ENCODE measurements around the gene COPS7B. TPM values are rescaled to one million over a fixed set of nuclear protein-coding genes. Genes with fewer than 3 reads are reported as not detected.

The COPS7B gene
- total RNA-seq, 1 donor, result 23.7 TPM

DNA sequence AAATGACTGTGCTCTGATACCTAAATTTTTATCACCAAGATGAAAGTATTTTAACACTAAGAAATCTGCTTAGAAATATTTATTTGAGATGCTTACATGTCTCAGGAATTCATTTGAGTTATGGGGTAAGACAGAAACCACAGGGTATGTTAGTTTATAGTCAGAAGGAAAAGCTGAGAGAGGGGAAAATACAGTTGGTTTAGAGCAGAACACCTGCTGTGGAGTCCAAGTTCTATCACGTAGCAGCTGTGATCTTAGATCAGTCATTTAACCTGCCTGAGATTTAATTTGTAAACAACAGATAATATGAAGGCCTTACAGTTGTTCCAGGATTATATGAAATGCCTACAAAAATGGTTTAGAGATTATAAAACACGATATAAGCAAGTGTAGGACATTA lies 34.2 kb upstream of the COPS7B start:
- TF ChIP-seq, protein P1, sequence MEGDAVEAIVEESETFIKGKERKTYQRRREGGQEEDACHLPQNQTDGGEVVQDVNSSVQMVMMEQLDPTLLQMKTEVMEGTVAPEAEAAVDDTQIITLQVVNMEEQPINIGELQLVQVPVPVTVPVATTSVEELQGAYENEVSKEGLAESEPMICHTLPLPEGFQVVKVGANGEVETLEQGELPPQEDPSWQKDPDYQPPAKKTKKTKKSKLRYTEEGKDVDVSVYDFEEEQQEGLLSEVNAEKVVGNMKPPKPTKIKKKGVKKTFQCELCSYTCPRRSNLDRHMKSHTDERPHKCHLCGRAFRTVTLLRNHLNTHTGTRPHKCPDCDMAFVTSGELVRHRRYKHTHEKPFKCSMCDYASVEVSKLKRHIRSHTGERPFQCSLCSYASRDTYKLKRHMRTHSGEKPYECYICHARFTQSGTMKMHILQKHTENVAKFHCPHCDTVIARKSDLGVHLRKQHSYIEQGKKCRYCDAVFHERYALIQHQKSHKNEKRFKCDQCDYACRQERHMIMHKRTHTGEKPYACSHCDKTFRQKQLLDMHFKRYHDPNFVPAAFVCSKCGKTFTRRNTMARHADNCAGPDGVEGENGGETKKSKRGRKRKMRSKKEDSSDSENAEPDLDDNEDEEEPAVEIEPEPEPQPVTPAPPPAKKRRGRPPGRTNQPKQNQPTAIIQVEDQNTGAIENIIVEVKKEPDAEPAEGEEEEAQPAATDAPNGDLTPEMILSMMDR (IDR thresholded peaks at IDR 0.05; ENCODE audit: insufficient read depth, low read depth, low read length), result no peak
- no peak overlapping the region for H3K4me3 ChIP-seq (ENCODE audit: low read depth, low read length)
- peak; percentile 7 for DNase-seq (ENCODE audit: low read depth)

DNA sequence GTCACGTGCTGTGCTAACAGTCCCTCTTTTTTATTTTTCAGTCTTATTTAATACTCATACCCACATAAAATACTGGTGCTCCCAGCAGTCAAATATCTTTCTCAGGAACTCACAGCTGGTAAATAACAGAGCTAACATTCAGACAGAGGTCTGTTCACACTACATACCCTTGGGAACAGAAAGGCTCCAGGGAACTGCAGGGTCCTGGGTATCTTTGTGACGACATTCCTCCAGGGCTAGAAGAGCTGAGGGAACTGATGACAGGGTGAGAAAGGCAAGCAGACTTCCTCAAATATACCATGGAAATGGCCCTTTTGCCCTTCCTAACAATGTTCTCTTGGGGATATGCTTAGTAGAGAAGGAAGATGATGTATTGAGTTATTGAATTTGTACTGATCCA lies 24.5 kb upstream of the COPS7B start:
- TF ChIP-seq, protein P1 (IDR thresholded peaks at IDR 0.05; ENCODE audit: insufficient read depth, low read depth, low read length), result no peak
- H3K4me3 ChIP-seq (ENCODE audit: low read depth, low read length), result no peak overlapping the region
- DNase-seq (ENCODE audit: low read depth), result no peak

GRCh38 chr2:231764124-231764523 lies 22.1 kb upstream of the COPS7B start:
- DNase-seq (ENCODE audit: low read depth), result no peak
- H3K4me3 ChIP-seq (ENCODE audit: low read depth, low read length), result no peak overlapping the region
- TF ChIP-seq, protein P1 (IDR thresholded peaks at IDR 0.05; ENCODE audit: insufficient read depth, low read depth, low read length), result no peak

- DNase-seq (ENCODE audit: low read depth), result no peak
Measured at GRCh38 chr2:231764760-231765159, 21.5 kb upstream of the COPS7B start.

DNA sequence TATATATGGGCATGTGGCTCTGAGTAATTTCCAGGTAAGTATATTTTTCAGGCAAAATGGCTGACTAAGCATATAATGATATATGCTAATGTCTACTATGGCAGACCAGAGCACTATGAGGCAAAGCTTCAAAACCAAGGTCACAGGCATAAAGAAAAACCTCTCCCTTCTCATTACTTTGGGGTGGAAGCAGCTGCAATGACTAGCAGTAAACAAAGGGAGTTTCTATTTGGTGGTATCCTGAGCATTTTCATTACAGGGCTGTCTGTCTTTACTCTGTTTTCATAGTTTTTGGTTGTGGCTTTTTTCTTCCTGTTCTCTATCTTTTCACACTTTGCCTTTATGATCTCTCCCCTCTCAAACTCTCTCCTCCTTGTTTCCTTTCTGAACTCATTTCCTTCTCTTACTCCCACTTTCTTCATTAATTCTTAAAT lies 20.7 kb upstream of the COPS7B start:
- H3K4me3 ChIP-seq (ENCODE audit: low read depth, low read length), result no peak overlapping the region
- TF ChIP-seq, protein P1 (IDR thresholded peaks at IDR 0.05; ENCODE audit: insufficient read depth, low read depth, low read length), result no peak
- DNase-seq (ENCODE audit: low read depth), result no peak

More at GRCh38 chr2:231764760-231765159, 21.5 kb upstream of the COPS7B start:
- H3K4me3 ChIP-seq (ENCODE audit: low read depth, low read length), result no peak overlapping the region
- TF ChIP-seq, protein P1 (IDR thresholded peaks at IDR 0.05; ENCODE audit: insufficient read depth, low read depth, low read length), result no peak

- peak; percentile 13 for DNase-seq (ENCODE audit: low read depth)
- TF ChIP-seq, protein P1 (IDR thresholded peaks at IDR 0.05; ENCODE audit: insufficient read depth, low read depth, low read length), result no peak
- no peak overlapping the region for H3K4me3 ChIP-seq (ENCODE audit: low read depth, low read length)
Measured at GRCh38 chr2:231769170-231770136, 16.8 kb upstream of the COPS7B start.
